Left lung (tissue), 10 donors: Measurements from ENCODE around the gene UCMA. TPM values are rescaled to one million over a fixed set of nuclear protein-coding genes. Genes with fewer than 3 reads are reported as not detected.

Experiments used
- ATAC-seq: fragments of 200-7000 bp; cut with Tn5 transposase; one replicate; pipeline ENCODE4 v1.9.1; 2020; ENCODE audit warnings: moderate library complexity
- DNase-seq, 4 donors: peaks; one replicate each; pipeline ENCODE4 v3.0.0-alpha.2; 2013 to 2020
- H3K27ac ChIP-seq, 2 donors: fragments of 200-600 bp; sonication (generic) in 1 of 2; one replicate each; pipeline versions ENCODE4 v1.5.0 to v1.8.0; 2020 to 2021
- H3K27me3 ChIP-seq, 2 donors: fragments of 200-600 bp; sonication (generic) in 1 of 2; one replicate each; pipeline versions ENCODE4 v1.5.0 to v1.8.0; 2020 to 2021
- H3K36me3 ChIP-seq, 2 donors: fragments of 200-600 bp; sonication (generic) in 1 of 2; one replicate each; pipeline versions ENCODE4 v1.5.0 to v1.8.0; 2020 to 2021
- H3K4me1 ChIP-seq, 2 donors: fragments of 200-600 bp; one replicate each; pipeline ENCODE4 v1.8.0; 2021
- H3K4me3 ChIP-seq, 2 donors: fragments of 200-600 bp; sonication (generic) in 1 of 2; one replicate each; pipeline versions ENCODE4 v1.5.0 to v1.8.0; 2020 to 2021; ENCODE audit warnings: mild to moderate bottlenecking in 1 of 2
- H3K9me3 ChIP-seq, 2 donors: fragments of 200-600 bp; sonication (generic) in 1 of 2; one replicate each; pipeline versions ENCODE4 v1.5.0 to v1.8.0; 2020 to 2021
- CTCF ChIP-seq, 2 donors: fragments of 200-600 bp; sonication (generic) in 1 of 2; IDR thresholded peaks; one replicate each; pipeline versions ENCODE4 v1.5.0 to v1.8.0; 2021; ENCODE audit warnings: antibody characterized with exemption in 2 of 2
- intact Hi-C, 2 donors: fragments of 100-400 bp; cut with DNase I; formaldehyde crosslinking; loops; one replicate each; pipeline versions ENCODE4 v1.11.2 to v1.14.2; 2022
- polyA plus RNA-seq, 6 donors: library from polyadenylated mRNA; unstranded; fragments of 120-200 nt; gene quantifications; one replicate each; pipeline ENCODE4 v1.2.1, GENCODE V29; 2013; ENCODE audit not compliant: insufficient read length in 6 of 6
- total RNA-seq, 2 donors: library from RNA; stranded (reverse); fragmentation: NEBNext Ultra II Directional; extraction: Animal tissue kit (Norgen Biotek cat#: 25700); gene quantifications; one replicate each; pipeline ENCODE4 v1.2.1, GENCODE V29; 2021
- donor health status: DM: no; HTN: yes; CAD: no.
- donor health status: DM: no; HTN: no; CAD: no.

Gene UCMA
- total and polyA plus RNA-seq, 8 donors = 0.25 to 0.57 (median 0.34) TPM; not detected in 3

GRCh38 chr10:13182424-13182823 lies 51.8 kb downstream of the UCMA start:
- H3K27me3 ChIP-seq = no peaks in the 10 kb centered on the region
- no peak overlapping the region for H3K27ac ChIP-seq
- H3K4me3 ChIP-seq = no peak overlapping the region
- H3K36me3 ChIP-seq = peaks cover 0 to 3% of the 10 kb centered on the region in 2 donors
- DNase-seq (no peak), ATAC-seq (no peak)
- no peaks in the 10 kb centered on the region for H3K9me3 ChIP-seq
- intact Hi-C loops = no loop called here
- H3K4me1 ChIP-seq = no peaks in the 10 kb centered on the region
- no peak for TF ChIP-seq CTCF (IDR thresholded peaks at IDR 0.05)

GRCh38 chr10:13180788-13181187 lies 53.4 kb downstream of the UCMA start:
- DNase-seq (no peak), ATAC-seq (no peak)
- no peak overlapping the region for H3K4me3 ChIP-seq
- no peak overlapping the region for H3K27ac ChIP-seq
- no peaks in the 10 kb centered on the region for H3K4me1 ChIP-seq
- no peaks in the 10 kb centered on the region for H3K27me3 ChIP-seq
- TF ChIP-seq CTCF (IDR thresholded peaks at IDR 0.05) = no peak
- H3K36me3 ChIP-seq = peaks cover 0 to 3% of the 10 kb centered on the region in 2 donors
- intact Hi-C loops = no loop called here
- no peaks in the 10 kb centered on the region for H3K9me3 ChIP-seq

GRCh38 chr10:13173616-13174015 lies 60.6 kb downstream of the UCMA start:
- no peak for DNase-seq
- intact Hi-C loops = no loop called here
- Histone ChIP-seq H3K4me1 (no peaks in the 10 kb centered on the region), H3K27ac (no peak overlapping the region), H3K4me3 (no peak overlapping the region), H3K9me3 (no peaks in the 10 kb centered on the region), H3K36me3 (no peaks in the 10 kb centered on the region), H3K27me3 (no peaks in the 10 kb centered on the region)
- TF ChIP-seq CTCF (IDR thresholded peaks at IDR 0.05) = no peak
- ATAC-seq = no peak

Other genes with a start within 250 kb of the UCMA start
- 1 to 10 TPM; 7.6 to 7.8 TPM for gene CCDC3, start 232.7 kb downstream of the UCMA start, total RNA-seq
- 10 to 100 TPM in 1 of 6 donors, 1 to 10 TPM in 5; 6.0 to 11.8 (median 8.7) TPM for gene CCDC3, start 232.7 kb downstream of the UCMA start, polyA plus RNA-seq
- gene OPTN, start 134.2 kb downstream of the UCMA start, total RNA-seq = 10 to 100 TPM; 45.8 to 51.3 TPM
- gene OPTN, start 134.2 kb downstream of the UCMA start, polyA plus RNA-seq = 10 to 100 TPM; 36.0 to 41.8 (median 36.8) TPM
- gene MCM10, start 72.8 kb downstream of the UCMA start, total RNA-seq = 1 to 10 TPM; 4.2 to 9.1 TPM
- 10 to 100 TPM in 3 of 6 donors, 1 to 10 TPM in 3; 6.9 to 13.1 (median 10.7) TPM for gene MCM10, start 72.8 kb downstream of the UCMA start, polyA plus RNA-seq
- gene PHYH, start 65.7 kb upstream of the UCMA start, total RNA-seq = 10 to 100 TPM; 26.4 to 46.9 TPM
- gene PHYH, start 65.7 kb upstream of the UCMA start, polyA plus RNA-seq = 10 to 100 TPM; 28.0 to 33.0 (median 31.1) TPM
- 10 to 100 TPM; 33.3 to 34.8 TPM for gene SEPHS1, start 113.9 kb upstream of the UCMA start, total RNA-seq
- 100 to 1,000 TPM in 5 of 6 donors, 10 to 100 TPM in 1; 98.7 to 134 (median 112) TPM for gene SEPHS1, start 113.9 kb upstream of the UCMA start, polyA plus RNA-seq